ENCODE measurements around the gene KRT72.

KRT72 gene

GRCh38 chr12:52552681-52553195, 48.5 kb downstream of the KRT72 start, which contains the start of gene KRT71:
TSS of gene KRT71 (minus strand) at chr12:52553145. CDS start at chr12:52553077, 68 bp downstream.
- in situ Hi-C loops (cut with HindIII; ENCODE audit: low sequenced_read_pairs) = no loop called here

GRCh38 chr12:52552055-52552454, 49.2 kb downstream of the KRT72 start:
- in situ Hi-C loops (cut with HindIII; ENCODE audit: low sequenced_read_pairs) = no loop called here

- in situ Hi-C loops (cut with HindIII; ENCODE audit: low sequenced_read_pairs) = no loop called here
These were observed 49.9 kb downstream of the KRT72 start for GRCh38 chr12:52551216-52551865.

- in situ Hi-C loops (cut with HindIII; ENCODE audit: low sequenced_read_pairs) = no loop called here
These were observed 55.1 kb downstream of the KRT72 start for GRCh38 chr12:52546126-52546525.

- in situ Hi-C loops (cut with HindIII; ENCODE audit: low sequenced_read_pairs) = no loop called here
These were observed 57.0 kb downstream of the KRT72 start for GRCh38 chr12:52543985-52544883.

- in situ Hi-C loops (cut with HindIII; ENCODE audit: low sequenced_read_pairs) = no loop called here
These were observed 58.4 kb downstream of the KRT72 start for GRCh38 chr12:52542785-52543318.

- in situ Hi-C loops (cut with HindIII; ENCODE audit: low sequenced_read_pairs) = no loop called here
These were observed 59.1 kb downstream of the KRT72 start for GRCh38 chr12:52542157-52542556.

- in situ Hi-C loops (cut with HindIII; ENCODE audit: low sequenced_read_pairs) = no loop called here
These were observed 59.6 kb downstream of the KRT72 start for GRCh38 chr12:52541709-52542108.

- in situ Hi-C loops (cut with HindIII; ENCODE audit: low sequenced_read_pairs) = no loop called here
These were observed 60.7 kb downstream of the KRT72 start for GRCh38 chr12:52540531-52540930.

- in situ Hi-C loops (cut with HindIII; ENCODE audit: low sequenced_read_pairs) = no loop called here
These were observed 61.5 kb downstream of the KRT72 start for GRCh38 chr12:52539821-52540173.

GRCh38 chr12:52539083-52539820, 62.0 kb downstream of the KRT72 start:
- in situ Hi-C loops (cut with HindIII; ENCODE audit: low sequenced_read_pairs) = no loop called here

GRCh38 chr12:52537101-52537500, 64.2 kb downstream of the KRT72 start:
- in situ Hi-C loops (cut with HindIII; ENCODE audit: low sequenced_read_pairs) = no loop called here

Data from endothelial cell of hepatic sinusoid (primary cell).